GM19193 (cell line): Measurements from ENCODE around the gene CYSTM1.

Experiments
- POLR2A ChIP-seq: IDR thresholded peaks from 4 replicates; pipeline ENCODE4 v1.6.1; 2011; ENCODE audit not compliant: insufficient read depth, insufficient read length; ENCODE audit errors: extremely low read depth

CYSTM1 gene

GRCh38 chr5:140207250-140207964, 32.4 kb downstream of the CYSTM1 start:
- TF ChIP-seq POLR2A, result no peak

GRCh38 chr5:140208065-140208464, 33.1 kb downstream of the CYSTM1 start:
- TF ChIP-seq POLR2A, result no peak

GRCh38 chr5:140213370-140213983, 38.5 kb downstream of the CYSTM1 start:
- TF ChIP-seq POLR2A, result no peak

- no peak for TF ChIP-seq POLR2A
Observed at GRCh38 chr5:140214831-140215230, 39.8 kb downstream of the CYSTM1 start.

GRCh38 chr5:140215276-140215675, 40.3 kb downstream of the CYSTM1 start:
- no peak for TF ChIP-seq POLR2A

GRCh38 chr5:140216478-140217074, 41.6 kb downstream of the CYSTM1 start:
- no peak for TF ChIP-seq POLR2A

- TF ChIP-seq POLR2A, result no peak
Observed at GRCh38 chr5:140217299-140218026, 42.5 kb downstream of the CYSTM1 start.

- TF ChIP-seq POLR2A, result no peak
Observed at GRCh38 chr5:140219068-140219991, 44.3 kb downstream of the CYSTM1 start.

- no peak for TF ChIP-seq POLR2A
Observed at GRCh38 chr5:140220032-140220697, 45.2 kb downstream of the CYSTM1 start.

- no peak for TF ChIP-seq POLR2A
Observed at GRCh38 chr5:140220698-140221064, 45.7 kb downstream of the CYSTM1 start.

GRCh38 chr5:140221697-140222223, 46.8 kb downstream of the CYSTM1 start:
- TF ChIP-seq POLR2A, result no peak

GRCh38 chr5:140222416-140222815, 47.4 kb downstream of the CYSTM1 start:
- TF ChIP-seq POLR2A, result no peak

- TF ChIP-seq POLR2A, result no peak
Observed at GRCh38 chr5:140223567-140223966, 48.6 kb downstream of the CYSTM1 start.

GRCh38 chr5:140224658-140225057, 49.7 kb downstream of the CYSTM1 start:
- no peak for TF ChIP-seq POLR2A

GRCh38 chr5:140225396-140225795, 50.4 kb downstream of the CYSTM1 start:
- no peak for TF ChIP-seq POLR2A

- no peak for TF ChIP-seq POLR2A
Observed at GRCh38 chr5:140227046-140227445, 52.1 kb downstream of the CYSTM1 start.
